ENCODE data around the gene ANAPC13.

Gene ANAPC13

DNA sequence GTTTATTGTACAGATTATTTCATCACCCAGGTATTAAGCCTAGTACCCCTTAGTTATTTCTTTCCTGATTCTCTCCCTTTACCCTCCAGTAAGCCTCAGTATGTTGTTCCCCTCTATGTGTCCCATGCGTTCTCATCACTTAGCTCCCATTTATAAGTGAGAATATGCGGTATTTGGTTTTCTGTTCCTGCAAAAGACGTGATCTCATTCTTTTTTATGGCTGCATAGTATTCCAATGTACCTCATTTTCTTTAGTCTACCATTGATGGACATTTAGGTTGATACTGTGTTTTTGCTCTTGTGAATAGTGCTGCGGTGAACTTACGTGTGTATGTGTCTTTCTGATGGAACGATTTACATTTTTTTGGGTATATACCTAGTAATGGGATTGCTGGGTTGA is 36.8 kb upstream of the ANAPC13 start:
- TF ChIP-seq, protein P1, sequence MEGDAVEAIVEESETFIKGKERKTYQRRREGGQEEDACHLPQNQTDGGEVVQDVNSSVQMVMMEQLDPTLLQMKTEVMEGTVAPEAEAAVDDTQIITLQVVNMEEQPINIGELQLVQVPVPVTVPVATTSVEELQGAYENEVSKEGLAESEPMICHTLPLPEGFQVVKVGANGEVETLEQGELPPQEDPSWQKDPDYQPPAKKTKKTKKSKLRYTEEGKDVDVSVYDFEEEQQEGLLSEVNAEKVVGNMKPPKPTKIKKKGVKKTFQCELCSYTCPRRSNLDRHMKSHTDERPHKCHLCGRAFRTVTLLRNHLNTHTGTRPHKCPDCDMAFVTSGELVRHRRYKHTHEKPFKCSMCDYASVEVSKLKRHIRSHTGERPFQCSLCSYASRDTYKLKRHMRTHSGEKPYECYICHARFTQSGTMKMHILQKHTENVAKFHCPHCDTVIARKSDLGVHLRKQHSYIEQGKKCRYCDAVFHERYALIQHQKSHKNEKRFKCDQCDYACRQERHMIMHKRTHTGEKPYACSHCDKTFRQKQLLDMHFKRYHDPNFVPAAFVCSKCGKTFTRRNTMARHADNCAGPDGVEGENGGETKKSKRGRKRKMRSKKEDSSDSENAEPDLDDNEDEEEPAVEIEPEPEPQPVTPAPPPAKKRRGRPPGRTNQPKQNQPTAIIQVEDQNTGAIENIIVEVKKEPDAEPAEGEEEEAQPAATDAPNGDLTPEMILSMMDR (IDR thresholded peaks at IDR 0.05), result no peak

DNA sequence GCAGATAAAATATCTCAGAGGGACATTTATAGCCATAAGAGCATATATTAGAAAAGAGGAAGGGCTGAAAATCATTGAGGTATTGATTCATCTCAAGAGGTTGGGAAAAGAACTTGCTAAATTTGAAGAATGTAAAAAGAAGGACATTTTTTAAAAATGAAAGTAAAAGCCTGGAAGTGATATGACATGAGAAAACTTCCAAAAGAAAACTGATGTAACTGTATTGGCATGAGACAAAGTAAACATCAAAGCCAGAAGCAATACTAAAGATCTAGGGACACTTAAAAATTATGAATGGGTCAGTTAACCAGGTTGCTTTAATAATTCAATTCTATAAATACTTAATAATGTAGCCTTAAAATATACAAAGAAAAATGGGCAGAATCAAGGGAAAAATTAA is 32.0 kb upstream of the ANAPC13 start:
- TF ChIP-seq, protein P1 (IDR thresholded peaks at IDR 0.05), result no peak

DNA sequence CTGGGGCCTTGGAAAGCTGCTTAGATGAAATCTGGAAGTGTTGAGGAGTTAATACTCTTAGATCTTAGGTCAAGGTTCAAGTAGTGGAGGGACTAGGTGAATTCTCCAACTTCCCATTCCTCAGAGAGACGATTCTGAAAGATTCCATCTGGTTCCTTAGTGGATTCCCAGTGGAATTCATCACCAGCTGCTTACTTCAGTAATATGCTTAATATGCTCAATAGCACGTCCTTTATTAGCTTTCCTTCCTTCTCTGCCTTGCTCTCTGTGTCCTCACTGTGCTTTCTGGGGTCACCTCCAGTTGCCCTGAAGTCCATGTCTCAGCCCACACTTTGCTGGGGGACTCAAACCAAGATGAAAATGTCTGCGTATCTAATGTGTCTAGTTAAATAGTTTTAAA is 31.1 kb upstream of the ANAPC13 start:
- TF ChIP-seq, protein P1 (IDR thresholded peaks at IDR 0.05), result no peak

DNA sequence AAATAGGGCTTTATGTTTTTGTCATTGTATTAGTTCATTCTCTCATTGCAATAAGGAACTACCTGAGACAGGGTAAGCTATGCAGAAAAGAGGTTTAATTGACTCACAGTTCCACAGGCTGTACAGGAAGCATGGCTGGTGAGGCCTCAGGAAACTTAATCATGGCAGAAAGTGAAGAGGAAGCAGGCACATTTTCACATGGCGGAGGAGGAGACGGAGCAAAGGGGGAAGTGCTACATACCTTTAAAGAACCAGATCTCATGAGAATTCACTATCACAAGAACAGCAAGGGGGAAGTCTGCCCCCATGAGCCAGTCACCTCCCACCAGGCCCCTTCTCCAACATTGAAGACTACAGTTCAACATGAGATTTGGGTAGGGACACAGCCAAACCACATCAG is 25.7 kb upstream of the ANAPC13 start:
- TF ChIP-seq, protein P1 (IDR thresholded peaks at IDR 0.05), result no peak

DNA sequence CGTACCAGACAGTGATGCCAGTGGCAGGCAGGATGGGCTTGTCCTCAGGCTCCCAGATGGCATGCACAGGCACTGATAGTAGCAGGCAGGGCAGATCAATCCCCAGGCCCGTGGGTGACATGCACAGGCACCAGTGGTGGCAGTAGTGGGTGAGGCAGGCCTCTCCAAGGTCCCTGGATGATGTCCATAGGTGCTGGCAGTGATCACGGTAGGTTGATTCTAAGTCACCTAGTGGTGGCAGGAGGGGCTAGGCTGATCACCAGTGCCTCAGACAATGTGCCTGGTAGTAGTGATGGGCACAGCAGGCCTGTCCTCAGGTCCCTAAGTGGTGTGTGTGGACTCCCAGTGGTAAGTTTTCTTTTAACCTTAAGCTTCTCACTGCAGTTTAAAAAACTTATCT is 19.7 kb upstream of the ANAPC13 start:
- TF ChIP-seq, protein P1 (IDR thresholded peaks at IDR 0.05), result no peak

DNA sequence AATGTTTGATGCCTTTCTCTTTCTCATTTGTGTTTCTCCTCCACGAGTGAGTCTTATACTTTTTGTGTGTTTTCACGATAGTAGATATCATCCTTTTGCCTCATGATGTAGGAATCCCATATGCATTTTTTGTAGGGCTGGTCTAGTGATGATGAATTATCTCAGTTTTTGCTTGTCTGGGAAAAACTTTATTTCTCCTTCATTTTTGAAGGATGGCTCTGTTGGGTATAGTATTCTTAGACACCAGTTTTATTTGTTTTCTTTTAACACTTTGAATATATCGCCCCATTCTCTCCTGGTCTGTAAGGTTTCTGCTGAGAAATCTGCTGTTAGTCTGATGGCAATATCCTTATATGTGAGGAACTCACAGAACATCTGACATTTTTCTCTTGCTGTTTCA is 18.3 kb upstream of the ANAPC13 start:
- TF ChIP-seq, protein P1 (IDR thresholded peaks at IDR 0.05), result no peak

DNA sequence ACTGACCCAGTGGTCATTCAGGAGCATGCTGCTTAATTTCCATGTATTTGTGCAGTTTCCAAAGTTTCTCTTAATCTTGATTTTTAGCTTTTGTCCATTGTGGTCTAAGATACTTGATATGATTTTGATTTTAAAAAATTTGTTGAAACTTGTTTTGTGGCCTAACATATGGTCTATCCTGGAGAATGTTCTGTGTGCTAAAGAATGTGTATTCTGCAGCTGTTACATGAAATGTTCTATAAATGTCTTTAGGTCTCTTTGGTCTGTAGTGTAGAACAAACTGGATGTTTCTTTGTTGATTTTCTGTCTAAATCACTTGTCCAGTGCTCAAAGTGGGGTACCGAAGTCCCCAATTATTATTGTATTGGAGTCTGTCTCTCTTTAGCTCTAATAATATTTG is 17.5 kb upstream of the ANAPC13 start:
- TF ChIP-seq, protein P1 (IDR thresholded peaks at IDR 0.05), result no peak

DNA sequence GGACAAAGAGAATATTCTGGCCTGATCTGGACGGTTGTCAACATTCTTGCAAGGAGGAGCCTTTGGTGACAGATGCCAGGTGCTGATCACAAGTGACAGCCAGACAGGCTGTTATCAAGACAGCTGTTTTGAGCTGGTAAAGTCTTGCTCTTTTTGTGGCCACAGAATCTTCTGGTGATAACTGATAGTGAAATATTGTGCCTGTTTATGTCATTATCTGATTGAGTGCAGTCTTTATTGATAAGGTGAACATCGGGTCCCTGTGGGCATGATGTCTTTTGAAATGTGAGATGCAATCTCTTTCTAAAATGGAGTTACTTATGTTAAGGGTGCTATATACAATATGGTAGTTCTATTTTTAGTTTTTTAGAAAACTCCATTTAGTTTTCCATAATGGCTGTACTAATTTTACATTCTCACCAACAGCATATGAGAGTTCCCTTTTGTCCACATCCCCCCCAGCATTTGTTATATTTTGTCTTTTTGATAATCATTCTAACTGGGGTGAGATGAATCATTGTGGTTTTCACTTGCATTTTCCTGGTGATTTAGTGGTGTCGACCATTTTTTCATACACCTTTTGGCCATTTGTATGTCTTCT is 10.8 kb upstream of the ANAPC13 start:
- TF ChIP-seq, protein P1 (IDR thresholded peaks at IDR 0.05), result no peak
